Esophagus muscularis mucosa (tissue), 2 donors: ENCODE results near the gene MEGF9.

Experiments used
- EP300 ChIP-seq: sonication (generic); formaldehyde crosslinking; IDR thresholded peaks from one replicate; pipeline ENCODE4 v1.6.1; 2017; ENCODE audit warnings: antibody characterized with exemption
- POLR2A ChIP-seq: fragments of 450-650 bp; IDR thresholded peaks from one replicate; pipeline ENCODE4 v1.6.1; 2017; ENCODE audit warnings: antibody characterized with exemption, moderate library complexity, mild to moderate bottlenecking, low read depth

- TF ChIP-seq POLR2A (no peak), EP300 (no peak)
Observed at GRCh38 chr9:120619751-120620655, 94.3 kb downstream of the MEGF9 start.
